Activated CD8-positive, alpha-beta T cell treated with anti-CD3 and anti-CD28 coated beads, Interleukin-2, amount 10 ng/mL, durations not matched to agents 7 days and 5 days (primary cell): ENCODE results near the gene ABCB1. TPM values are rescaled to one million over a fixed set of nuclear protein-coding genes. Genes with fewer than 3 reads are reported as not detected.

Experiments used
- ATAC-seq: fragments of 150-1000 bp; cut with Tn5 transposase; one replicate; pipeline ENCODE4 v1.10.0; 2021; ENCODE audit warnings: moderate library complexity
- CTCF ChIA-PET: fragments of 350-600 bp; sonication (Branson Sonifier 250); formaldehyde crosslinking; loops from one replicate; lab custom pipeline; 2021; ENCODE audit warnings: antibody characterized with exemption; lab: Charles Lee
- POLR2A ChIA-PET: fragments of 350-600 bp; sonication (Branson Sonifier 250); formaldehyde crosslinking; loops from one replicate; lab custom pipeline; 2021; ENCODE audit warnings: antibody characterized with exemption; lab: Charles Lee
- DNase-seq: peaks from one replicate; pipeline ENCODE4 v3.0.0-alpha.2; 2020
- H3K27ac Mint-ChIP-seq: one replicate; pipeline ENCODE4 v1.8.0; 2021; ENCODE audit warnings: mild to moderate bottlenecking, mixed read lengths
- H3K27me3 Mint-ChIP-seq: one replicate; pipeline ENCODE4 v1.8.0; 2021; ENCODE audit warnings: low read depth, mixed read lengths
- H3K36me3 Mint-ChIP-seq: one replicate; pipeline ENCODE4 v1.8.0; 2021; ENCODE audit warnings: low read depth, mixed read lengths
- H3K4me1 Mint-ChIP-seq: one replicate; pipeline ENCODE4 v1.8.0; 2021; ENCODE audit warnings: low read depth, mixed read lengths
- H3K4me3 Mint-ChIP-seq: one replicate; pipeline ENCODE4 v1.8.0; 2021; ENCODE audit warnings: mild to moderate bottlenecking, mixed read lengths
- H3K9me3 Mint-ChIP-seq: one replicate; pipeline ENCODE4 v1.8.0; 2022; ENCODE audit warnings: mixed read lengths; ENCODE audit not compliant: insufficient read depth
- total RNA-seq, 2 experiments: library from RNA; stranded (reverse); gene quantifications; one replicate each; pipeline ENCODE4 v1.2.3, GENCODE V29; 2021

Gene ABCB1
- total RNA-seq, 2 experiments from 2014 or later, result 2.8 to 4.8 TPM

GRCh38 chr7:87511510-87511909 is 89.2 kb downstream of the ABCB1 start:
- ChIA-PET POLR2A (no interaction called here), CTCF (interaction anchor here (0.6 kb wide), 1 partner anchor 53 kb away, joined by 3 read pairs; no protein-coding TSS in a partner anchor)
- Mint-ChIP-seq H3K36me3 (no peaks in the 10 kb centered on the region), H3K27me3 (no peaks in the 10 kb centered on the region), H3K4me1 (peaks cover 9% of the 10 kb centered on the region), H3K4me3 (no peak overlapping the region), H3K27ac (no peak overlapping the region), H3K9me3 (no peaks in the 10 kb centered on the region)
- ATAC-seq, result no peak
- DNase-seq, result no peak

- ChIA-PET POLR2A (no interaction called here), CTCF (no interaction called here)
- Mint-ChIP-seq H3K27ac (no peak overlapping the region), H3K36me3 (no peaks in the 10 kb centered on the region), H3K4me1 (peaks cover 9% of the 10 kb centered on the region), H3K9me3 (no peaks in the 10 kb centered on the region), H3K27me3 (no peaks in the 10 kb centered on the region), H3K4me3 (no peak overlapping the region)
- ATAC-seq, result peak; percentile 27
- no peak for DNase-seq
Observed at GRCh38 chr7:87510411-87510875, 90.2 kb downstream of the ABCB1 start.

- Mint-ChIP-seq H3K9me3 (no peaks in the 10 kb centered on the region), H3K27ac (no peak overlapping the region), H3K36me3 (no peaks in the 10 kb centered on the region), H3K4me3 (no peak overlapping the region), H3K4me1 (peaks cover 9% of the 10 kb centered on the region), H3K27me3 (no peaks in the 10 kb centered on the region)
- DNase-seq, result no peak
- ChIA-PET POLR2A (no interaction called here), CTCF (interaction anchor here (0.7 to 1.0 kb wide), 2 partner anchors 22 to 94 kb away, joined by 3 to 4 read pairs; partner anchors contain the start of gene ABCB1)
- ATAC-seq, result no peak
Observed at GRCh38 chr7:87507446-87507845, 93.2 kb downstream of the ABCB1 start.

- ATAC-seq (no peak), DNase-seq (no peak)
- Mint-ChIP-seq H3K9me3 (no peaks in the 10 kb centered on the region), H3K36me3 (no peaks in the 10 kb centered on the region), H3K27ac (no peak overlapping the region), H3K4me3 (no peak overlapping the region), H3K27me3 (no peaks in the 10 kb centered on the region), H3K4me1 (peaks cover 9% of the 10 kb centered on the region)
- ChIA-PET CTCF (interaction anchor here (0.7 to 2.3 kb wide), 21 partner anchors 9 to 605 kb away, joined by 3 to 19 read pairs (median 3); partner anchors contain the start of gene ABCB1), POLR2A (no interaction called here)
Observed at GRCh38 chr7:87506246-87507180, 94.2 kb downstream of the ABCB1 start.

GRCh38 chr7:87505557-87506245 is 95.0 kb downstream of the ABCB1 start:
- ChIA-PET CTCF (interaction anchor here (0.7 to 2.3 kb wide), 20 partner anchors 9 to 606 kb away, joined by 3 to 19 read pairs (median 3); partner anchors contain the start of gene ABCB1), POLR2A (no interaction called here)
- DNase-seq (no peak), ATAC-seq (no peak)
- no peaks in the 10 kb centered on the region for H3K9me3 Mint-ChIP-seq
- no peak overlapping the region for H3K27ac Mint-ChIP-seq
- H3K4me1 Mint-ChIP-seq, result peaks cover 6% of the 10 kb centered on the region
- no peak overlapping the region for H3K4me3 Mint-ChIP-seq
- no peaks in the 10 kb centered on the region for H3K36me3 Mint-ChIP-seq
- no peaks in the 10 kb centered on the region for H3K27me3 Mint-ChIP-seq

GRCh38 chr7:87505122-87505521 is 95.6 kb downstream of the ABCB1 start:
- peaks cover 2% of the 10 kb centered on the region for H3K4me1 Mint-ChIP-seq
- H3K9me3 Mint-ChIP-seq, result no peaks in the 10 kb centered on the region
- no peaks in the 10 kb centered on the region for H3K36me3 Mint-ChIP-seq
- H3K4me3 Mint-ChIP-seq, result no peak overlapping the region
- no peaks in the 10 kb centered on the region for H3K27me3 Mint-ChIP-seq
- CTCF ChIA-PET, result interaction anchor here (0.9 to 2.3 kb wide), 7 partner anchors 58 to 422 kb away, joined by 3 to 19 read pairs (median 5); partner anchors contain the start of gene ABCB1
- no peak for DNase-seq
- POLR2A ChIA-PET, result no interaction called here
- no peak overlapping the region for H3K27ac Mint-ChIP-seq
- ATAC-seq, result no peak

- POLR2A ChIA-PET, result no interaction called here
- Mint-ChIP-seq H3K27me3 (peaks cover 4% of the 10 kb centered on the region), H3K4me3 (no peak overlapping the region), H3K4me1 (no peaks in the 10 kb centered on the region), H3K9me3 (no peaks in the 10 kb centered on the region), H3K27ac (no peak overlapping the region), H3K36me3 (no peaks in the 10 kb centered on the region)
- ATAC-seq, result no peak
- CTCF ChIA-PET, result no interaction called here
- DNase-seq, result no peak
Observed at GRCh38 chr7:87499494-87499893, 101.2 kb downstream of the ABCB1 start.

GRCh38 chr7:87498893-87499292 is 101.8 kb downstream of the ABCB1 start:
- Mint-ChIP-seq H3K27me3 (peaks cover 6% of the 10 kb centered on the region), H3K36me3 (no peaks in the 10 kb centered on the region), H3K27ac (no peak overlapping the region), H3K4me1 (no peaks in the 10 kb centered on the region), H3K9me3 (no peaks in the 10 kb centered on the region), H3K4me3 (no peak overlapping the region)
- no peak for DNase-seq
- CTCF ChIA-PET, result no interaction called here
- ATAC-seq, result no peak
- POLR2A ChIA-PET, result no interaction called here

GRCh38 chr7:87497482-87497881 is 103.2 kb downstream of the ABCB1 start:
- no peak overlapping the region for H3K4me3 Mint-ChIP-seq
- no peaks in the 10 kb centered on the region for H3K36me3 Mint-ChIP-seq
- H3K27ac Mint-ChIP-seq, result no peak overlapping the region
- H3K4me1 Mint-ChIP-seq, result no peaks in the 10 kb centered on the region
- H3K9me3 Mint-ChIP-seq, result no peaks in the 10 kb centered on the region
- ChIA-PET CTCF (interaction anchor here (1.0 to 1.4 kb wide), 2 partner anchors 8 to 103 kb away, joined by 3 to 4 read pairs; partner anchors contain the start of gene ABCB1), POLR2A (no interaction called here)
- no peak for ATAC-seq
- DNase-seq, result no peak
- peaks cover 6% of the 10 kb centered on the region for H3K27me3 Mint-ChIP-seq

- no peaks in the 10 kb centered on the region for H3K9me3 Mint-ChIP-seq
- H3K27ac Mint-ChIP-seq, result no peak overlapping the region
- ChIA-PET POLR2A (no interaction called here), CTCF (interaction anchor here (1.5 kb wide), 1 partner anchor 11 kb away, joined by 5 read pairs; no protein-coding TSS in a partner anchor)
- ATAC-seq, result no peak
- H3K4me1 Mint-ChIP-seq, result no peaks in the 10 kb centered on the region
- H3K36me3 Mint-ChIP-seq, result no peaks in the 10 kb centered on the region
- DNase-seq, result no peak
- no peak overlapping the region for H3K4me3 Mint-ChIP-seq
- H3K27me3 Mint-ChIP-seq, result peaks cover 11% of the 10 kb centered on the region
Observed at GRCh38 chr7:87495366-87495765, 105.3 kb downstream of the ABCB1 start.

- CTCF ChIA-PET, result interaction anchor here (1.5 kb wide), 1 partner anchor 12 kb away, joined by 5 read pairs; no protein-coding TSS in a partner anchor
- DNase-seq (no peak), ATAC-seq (no peak)
- POLR2A ChIA-PET, result no interaction called here
- H3K4me1 Mint-ChIP-seq, result no peaks in the 10 kb centered on the region
- no peaks in the 10 kb centered on the region for H3K36me3 Mint-ChIP-seq
- no peak overlapping the region for H3K4me3 Mint-ChIP-seq
- peaks cover 11% of the 10 kb centered on the region for H3K27me3 Mint-ChIP-seq
- no peaks in the 10 kb centered on the region for H3K9me3 Mint-ChIP-seq
- no peak overlapping the region for H3K27ac Mint-ChIP-seq
Observed at GRCh38 chr7:87494454-87494853, 106.2 kb downstream of the ABCB1 start.
